HCT116 (cell line): ENCODE measurements around the gene CDC42EP1. TPM values are rescaled to one million over a fixed set of nuclear protein-coding genes. Genes with fewer than 3 reads are reported as not detected.
A peak's percentile ranks its signal among the peaks of the same experiment; 100 is the strongest.

ENCODE experiments used
- EZH2 ChIP-seq: fragments of 200-600 bp; sonication (generic); IDR thresholded peaks from 2 replicates; pipeline ENCODE4 v1.6.1; 2017; ENCODE audit warnings: antibody characterized with exemption, mixed run types
- FOSL1 ChIP-seq: IDR thresholded peaks from 2 replicates; pipeline ENCODE4 v1.6.1; 2012; ENCODE audit warnings: low read depth
- JUND ChIP-seq: IDR thresholded peaks from 2 replicates; pipeline ENCODE4 v1.6.1; 2012
- RAD21 ChIP-seq: IDR thresholded peaks from 2 replicates; pipeline ENCODE4 v1.6.1; 2012; ENCODE audit warnings: low read depth, mild to moderate bottlenecking
- SRF ChIP-seq: IDR thresholded peaks from 2 replicates; pipeline ENCODE4 v1.6.1; 2012; ENCODE audit warnings: low read depth
- total RNA-seq: library from RNA; stranded (reverse); gene quantifications from one replicate; pipeline ENCODE4 v1.2.1, GENCODE V29; 2021; ENCODE audit not compliant: unreplicated experiment
- TF ChIP-seq, protein P1 (sequence below), 3 experiments: fragments of 200-600 bp in 1 of 3; sonication (generic) in 1 of 3; IDR thresholded peaks in 2 of 3; conservative IDR thresholded peaks in 1 of 3; 2 replicates each; pipeline ENCODE4 v1.5.1; 2012 to 2017; ENCODE audit warnings: low read depth in 2 of 3, low read length in 2 of 3, antibody characterized with exemption in 1 of 3, borderline replicate concordance in 1 of 3, control low read depth in 1 of 3, mild to moderate bottlenecking in 1 of 3, mixed read lengths in 1 of 3, mixed run types in 1 of 3, moderate library complexity in 1 of 3; ENCODE audit not compliant: insufficient read depth in 1 of 3
- TF ChIP-seq, protein P2 (sequence below): IDR thresholded peaks from 2 replicates; pipeline ENCODE4 v1.6.1; 2011; ENCODE audit warnings: mild to moderate bottlenecking, low read length, moderate library complexity; ENCODE audit not compliant: insufficient replicate concordance; ENCODE audit errors: extremely low read depth

CDC42EP1 gene
- total RNA-seq, 1 experiment from 2014 or later, result 160 TPM

DNA sequence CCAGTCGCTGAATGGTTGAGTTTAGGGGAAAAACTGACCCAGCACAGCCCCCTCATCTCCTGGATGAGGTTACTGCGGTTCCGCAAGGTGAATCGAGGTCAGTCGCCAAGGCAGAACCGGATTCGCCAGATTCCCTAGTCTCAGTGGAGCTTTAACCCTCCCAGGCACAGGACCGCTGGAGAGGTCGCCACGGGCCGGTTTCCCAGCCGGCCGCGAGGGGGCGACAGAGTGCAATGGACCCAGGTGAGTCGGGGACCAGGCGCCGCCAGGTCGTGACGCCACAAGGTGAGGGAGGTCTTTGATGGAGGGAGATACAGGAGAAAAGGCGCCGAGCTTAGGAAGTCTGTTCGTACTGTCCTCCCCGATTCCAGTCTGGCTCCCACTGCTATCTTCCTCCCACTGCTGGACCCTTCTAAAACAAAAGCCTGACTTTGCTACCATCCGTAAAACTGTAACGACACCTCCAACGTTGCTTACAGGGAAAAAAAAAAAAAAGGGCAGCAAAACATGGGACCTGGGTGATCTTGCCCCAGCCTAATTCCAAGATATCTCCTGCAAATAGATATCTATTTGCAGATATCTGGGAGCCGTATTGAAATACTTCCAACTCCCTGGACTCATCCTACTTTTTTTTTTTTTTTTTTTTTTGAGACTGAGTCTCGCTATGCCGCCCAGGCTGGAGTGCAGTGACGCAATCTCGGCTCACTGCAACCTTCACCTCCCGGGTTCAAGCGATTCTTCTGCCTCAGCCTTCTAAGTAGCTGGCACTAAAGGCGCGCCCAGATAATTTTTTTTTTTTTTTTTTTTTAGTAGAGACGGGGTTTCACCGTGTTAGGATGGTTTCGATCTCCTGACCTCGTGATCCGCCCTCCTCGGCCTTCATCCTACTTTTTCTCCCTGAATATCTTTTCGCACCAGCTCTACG lies 47.0 kb downstream of the CDC42EP1 start (continued):
- TF ChIP-seq, protein P1, sequence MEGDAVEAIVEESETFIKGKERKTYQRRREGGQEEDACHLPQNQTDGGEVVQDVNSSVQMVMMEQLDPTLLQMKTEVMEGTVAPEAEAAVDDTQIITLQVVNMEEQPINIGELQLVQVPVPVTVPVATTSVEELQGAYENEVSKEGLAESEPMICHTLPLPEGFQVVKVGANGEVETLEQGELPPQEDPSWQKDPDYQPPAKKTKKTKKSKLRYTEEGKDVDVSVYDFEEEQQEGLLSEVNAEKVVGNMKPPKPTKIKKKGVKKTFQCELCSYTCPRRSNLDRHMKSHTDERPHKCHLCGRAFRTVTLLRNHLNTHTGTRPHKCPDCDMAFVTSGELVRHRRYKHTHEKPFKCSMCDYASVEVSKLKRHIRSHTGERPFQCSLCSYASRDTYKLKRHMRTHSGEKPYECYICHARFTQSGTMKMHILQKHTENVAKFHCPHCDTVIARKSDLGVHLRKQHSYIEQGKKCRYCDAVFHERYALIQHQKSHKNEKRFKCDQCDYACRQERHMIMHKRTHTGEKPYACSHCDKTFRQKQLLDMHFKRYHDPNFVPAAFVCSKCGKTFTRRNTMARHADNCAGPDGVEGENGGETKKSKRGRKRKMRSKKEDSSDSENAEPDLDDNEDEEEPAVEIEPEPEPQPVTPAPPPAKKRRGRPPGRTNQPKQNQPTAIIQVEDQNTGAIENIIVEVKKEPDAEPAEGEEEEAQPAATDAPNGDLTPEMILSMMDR (IDR thresholded peaks at IDR 0.05 in 2 of 3, conservative IDR thresholded peaks at IDR 0.05 in 1 of 3; ENCODE audit: borderline replicate concordance in 1 of 3, insufficient read depth in 1 of 3, low read depth in 2 of 3, low read length in 2 of 3), result peak; percentile 91 to 98 (median 96)
- TF ChIP-seq FOSL1 (no peak), SRF (no peak), JUND (no peak), EZH2 (no peak), RAD21 (peak; percentile 85)
- TF ChIP-seq, protein P2, sequence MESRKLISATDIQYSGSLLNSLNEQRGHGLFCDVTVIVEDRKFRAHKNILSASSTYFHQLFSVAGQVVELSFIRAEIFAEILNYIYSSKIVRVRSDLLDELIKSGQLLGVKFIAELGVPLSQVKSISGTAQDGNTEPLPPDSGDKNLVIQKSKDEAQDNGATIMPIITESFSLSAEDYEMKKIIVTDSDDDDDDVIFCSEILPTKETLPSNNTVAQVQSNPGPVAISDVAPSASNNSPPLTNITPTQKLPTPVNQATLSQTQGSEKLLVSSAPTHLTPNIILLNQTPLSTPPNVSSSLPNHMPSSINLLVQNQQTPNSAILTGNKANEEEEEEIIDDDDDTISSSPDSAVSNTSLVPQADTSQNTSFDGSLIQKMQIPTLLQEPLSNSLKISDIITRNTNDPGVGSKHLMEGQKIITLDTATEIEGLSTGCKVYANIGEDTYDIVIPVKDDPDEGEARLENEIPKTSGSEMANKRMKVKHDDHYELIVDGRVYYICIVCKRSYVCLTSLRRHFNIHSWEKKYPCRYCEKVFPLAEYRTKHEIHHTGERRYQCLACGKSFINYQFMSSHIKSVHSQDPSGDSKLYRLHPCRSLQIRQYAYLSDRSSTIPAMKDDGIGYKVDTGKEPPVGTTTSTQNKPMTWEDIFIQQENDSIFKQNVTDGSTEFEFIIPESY, result no peak
- TF ChIP-seq, all 23 proteins: peak for 9
